ENCODE measurements around the gene TBC1D14.

The TBC1D14 gene

GRCh38 chr4:6989331-6989923 lies 79.8 kb downstream of the TBC1D14 start:
- no peak for FAIRE-seq
- DNase-seq (ENCODE audit: extremely low spot score, insufficient read length, low read depth): no peak

GRCh38 chr4:6990661-6991060 lies 81.0 kb downstream of the TBC1D14 start:
- DNase-seq (ENCODE audit: extremely low spot score, insufficient read length, low read depth) (no peak), FAIRE-seq (no peak)

- DNase-seq (ENCODE audit: extremely low spot score, insufficient read length, low read depth): no peak
- FAIRE-seq: no peak
Observed at GRCh38 chr4:6991249-6991648, 81.6 kb downstream of the TBC1D14 start.

GRCh38 chr4:6991771-6992557 lies 82.3 kb downstream of the TBC1D14 start:
- DNase-seq (ENCODE audit: extremely low spot score, insufficient read length, low read depth) (no peak), FAIRE-seq (no peak)

- FAIRE-seq (no peak), DNase-seq (ENCODE audit: extremely low spot score, insufficient read length, low read depth) (no peak)
Observed at GRCh38 chr4:6992728-6993677, 83.4 kb downstream of the TBC1D14 start.

GRCh38 chr4:6996481-6996880 lies 86.9 kb downstream of the TBC1D14 start:
- FAIRE-seq (no peak), DNase-seq (ENCODE audit: extremely low spot score, insufficient read length, low read depth) (no peak)

- DNase-seq (ENCODE audit: extremely low spot score, insufficient read length, low read depth) (no peak), FAIRE-seq (no peak)
Observed at GRCh38 chr4:6999172-7000086, 89.8 kb downstream of the TBC1D14 start.

GRCh38 chr4:7000421-7001176 lies 91.0 kb downstream of the TBC1D14 start:
- DNase-seq (ENCODE audit: extremely low spot score, insufficient read length, low read depth) (no peak), FAIRE-seq (no peak)

GRCh38 chr4:7001271-7001670 lies 91.6 kb downstream of the TBC1D14 start:
- DNase-seq (ENCODE audit: extremely low spot score, insufficient read length, low read depth) (no peak), FAIRE-seq (no peak)

- FAIRE-seq: no peak
- DNase-seq (ENCODE audit: extremely low spot score, insufficient read length, low read depth): no peak
Observed at GRCh38 chr4:7002336-7002735, 92.7 kb downstream of the TBC1D14 start.

GRCh38 chr4:7003176-7003878 lies 93.7 kb downstream of the TBC1D14 start:
- no peak for DNase-seq (ENCODE audit: extremely low spot score, insufficient read length, low read depth)
- FAIRE-seq: no peak

GRCh38 chr4:7003879-7004240 lies 94.2 kb downstream of the TBC1D14 start:
- FAIRE-seq: no peak
- DNase-seq (ENCODE audit: extremely low spot score, insufficient read length, low read depth): no peak

GRCh38 chr4:7004331-7004730 lies 94.7 kb downstream of the TBC1D14 start:
- FAIRE-seq (no peak), DNase-seq (ENCODE audit: extremely low spot score, insufficient read length, low read depth) (no peak)

GRCh38 chr4:7005571-7005970 lies 95.9 kb downstream of the TBC1D14 start:
- FAIRE-seq (no peak), DNase-seq (ENCODE audit: extremely low spot score, insufficient read length, low read depth) (no peak)

- FAIRE-seq (no peak), DNase-seq (ENCODE audit: extremely low spot score, insufficient read length, low read depth) (no peak)
Observed at GRCh38 chr4:7006411-7006810, 96.8 kb downstream of the TBC1D14 start.

GRCh38 chr4:7007142-7007907 lies 97.7 kb downstream of the TBC1D14 start:
- DNase-seq (ENCODE audit: extremely low spot score, insufficient read length, low read depth) (no peak), FAIRE-seq (no peak)

- FAIRE-seq (peak; percentile 56), DNase-seq (ENCODE audit: extremely low spot score, insufficient read length, low read depth) (no peak)
Observed at GRCh38 chr4:7007944-7008343, 98.3 kb downstream of the TBC1D14 start.

- no peak for DNase-seq (ENCODE audit: extremely low spot score, insufficient read length, low read depth)
- FAIRE-seq: no peak
Observed at GRCh38 chr4:7009564-7009963, 99.9 kb downstream of the TBC1D14 start.
